ENCODE data around the gene PEX5L.

Gene PEX5L

GRCh38 chr3:179895330-179895729, 141.4 kb downstream of the PEX5L start:
- no peak for DNase-seq (ENCODE audit: low read depth)

- DNase-seq (ENCODE audit: low read depth) = no peak
Measured at GRCh38 chr3:179887295-179887943, 149.3 kb downstream of the PEX5L start.

GRCh38 chr3:179885950-179886349, 150.8 kb downstream of the PEX5L start:
- DNase-seq (ENCODE audit: low read depth) = no peak

DNA sequence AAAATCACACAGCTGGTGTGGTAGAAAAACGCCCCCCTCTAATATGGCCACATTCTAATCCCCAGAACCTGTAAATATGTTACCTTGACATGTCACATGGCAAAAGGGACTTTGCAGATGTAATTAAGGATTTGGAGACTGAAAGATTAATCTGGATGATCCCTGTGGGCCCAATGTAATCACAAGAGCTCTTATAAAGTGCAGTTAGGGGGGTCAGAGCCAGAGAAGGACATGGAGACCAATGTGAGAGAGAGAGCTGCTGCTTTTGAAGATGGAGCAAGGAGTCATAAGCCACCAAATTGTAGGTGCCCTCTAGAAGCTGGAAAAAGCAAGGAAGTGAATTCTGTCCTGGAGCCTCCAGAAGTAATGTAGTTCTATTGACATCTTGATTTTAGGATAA, 152.6 kb downstream of the PEX5L start:
- DNase-seq (ENCODE audit: low read depth) = no peak

GRCh38 chr3:179882292-179882691, 154.4 kb downstream of the PEX5L start:
- DNase-seq (ENCODE audit: low read depth) = no peak

DNA sequence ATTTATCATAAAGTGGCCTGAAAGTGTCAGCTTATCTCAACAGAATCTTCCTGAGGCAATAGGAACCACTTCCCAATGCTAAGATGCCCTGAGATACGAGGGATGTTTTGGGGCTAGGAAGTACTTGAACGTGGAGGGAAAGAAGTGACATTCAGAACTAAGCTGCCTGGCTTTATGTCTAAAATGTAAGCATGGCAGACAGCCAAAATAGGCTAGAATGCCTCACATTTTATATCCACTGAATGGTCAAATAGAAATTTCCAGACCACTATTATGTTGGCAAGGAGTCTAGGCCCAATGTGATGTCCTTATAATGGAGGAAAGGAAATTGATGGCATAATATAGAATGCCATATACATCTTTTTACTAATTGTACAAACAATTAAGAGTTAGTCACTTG, 154.9 kb downstream of the PEX5L start:
- peak; percentile 6 for DNase-seq (ENCODE audit: low read depth)

GRCh38 chr3:179880868-179881267, 155.9 kb downstream of the PEX5L start:
- DNase-seq (ENCODE audit: low read depth) = no peak

DNA sequence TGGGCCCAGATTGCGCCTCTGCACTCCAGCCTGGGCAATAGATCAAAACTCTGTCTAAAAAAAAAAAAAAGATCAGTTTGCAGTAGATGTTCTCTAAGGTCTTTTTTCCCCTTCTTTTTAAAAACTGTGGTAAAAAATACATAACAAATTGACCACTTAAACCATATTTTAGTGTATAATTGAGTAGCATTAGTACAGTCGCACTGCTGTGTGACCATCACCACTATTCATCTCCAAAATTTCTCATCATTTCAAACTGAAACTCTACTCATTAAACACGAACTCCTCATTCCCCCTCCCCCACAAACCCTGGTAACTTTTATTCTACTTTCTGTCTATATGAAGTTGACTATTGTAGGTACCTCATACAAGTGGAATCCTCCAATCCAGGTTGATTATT, 160.3 kb downstream of the PEX5L start:
- no peak for DNase-seq (ENCODE audit: low read depth)

GRCh38 chr3:179872842-179873241, 163.9 kb downstream of the PEX5L start:
- no peak for DNase-seq (ENCODE audit: low read depth)

- no peak for DNase-seq (ENCODE audit: low read depth)
Measured at GRCh38 chr3:179871782-179872181, 165.0 kb downstream of the PEX5L start.

DNA sequence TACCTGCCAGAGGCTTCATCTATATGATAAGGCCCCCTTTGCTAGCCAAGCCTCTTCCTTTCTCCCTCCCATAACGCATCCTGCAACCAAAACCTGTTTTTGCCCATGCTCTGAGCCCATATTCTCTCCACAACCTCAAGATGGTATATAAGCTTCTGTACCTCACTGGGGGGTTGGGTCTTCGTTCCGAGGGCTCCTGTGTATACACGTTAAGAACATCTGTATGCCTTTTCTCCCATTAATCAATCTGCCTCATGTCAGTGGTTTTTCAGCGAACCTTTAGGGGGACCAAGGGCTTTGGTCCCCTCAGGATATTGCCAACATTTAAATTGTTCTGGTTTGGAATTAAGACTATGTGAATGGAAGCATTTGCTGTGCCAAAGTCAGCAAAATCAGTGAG, 168.0 kb downstream of the PEX5L start:
- no peak for DNase-seq (ENCODE audit: low read depth)

GRCh38 chr3:179867961-179868360, 168.8 kb downstream of the PEX5L start:
- DNase-seq (ENCODE audit: low read depth) = no peak

GRCh38 chr3:179865861-179866505, 170.8 kb downstream of the PEX5L start:
- no peak for DNase-seq (ENCODE audit: low read depth)

GRCh38 chr3:179861953-179862352, 174.8 kb downstream of the PEX5L start:
- DNase-seq (ENCODE audit: low read depth) = no peak

GRCh38 chr3:179861292-179861691, 175.4 kb downstream of the PEX5L start:
- DNase-seq (ENCODE audit: low read depth) = no peak

DNA sequence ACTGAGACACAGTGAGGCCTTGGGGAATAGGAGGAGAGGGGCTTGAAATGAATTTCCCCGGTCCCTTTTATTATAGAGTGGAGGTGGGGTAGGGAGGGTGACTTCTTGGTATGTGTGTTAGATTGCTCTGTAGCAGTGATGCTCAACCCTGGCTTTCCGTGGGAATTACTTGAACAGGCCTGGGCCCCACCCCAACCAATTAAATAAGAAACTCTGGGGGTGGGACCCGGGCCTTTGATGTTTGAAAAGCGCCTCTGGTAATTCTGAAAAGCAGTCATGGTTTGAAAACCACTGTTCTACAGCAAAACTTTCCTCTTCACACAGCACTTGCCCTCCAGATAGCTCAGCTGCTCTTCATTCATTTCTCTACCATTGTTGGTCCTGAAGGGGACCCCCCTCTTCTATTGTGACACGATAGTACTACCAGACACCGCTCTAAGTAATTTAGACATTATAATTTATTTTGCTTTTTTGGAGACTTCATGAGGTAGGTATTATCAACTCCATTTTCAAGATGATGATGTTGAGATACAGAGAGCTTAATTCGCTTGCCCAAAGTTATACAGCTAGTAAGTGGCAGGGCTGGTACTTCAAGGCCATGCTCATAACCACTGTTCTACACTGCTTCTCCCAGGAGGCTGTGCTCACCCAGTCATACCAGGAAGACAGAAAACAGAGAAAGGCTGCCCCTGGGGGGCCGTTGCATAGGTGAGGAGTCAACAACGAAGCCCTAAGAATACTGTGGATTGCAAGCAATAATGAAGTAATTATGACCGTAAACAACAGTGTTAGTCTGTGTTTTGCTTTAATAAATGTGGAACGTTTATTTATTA, 176.2 kb downstream of the PEX5L start:
- DNase-seq (ENCODE audit: low read depth) = no peak

GRCh38 chr3:179853176-179853575, 183.6 kb downstream of the PEX5L start:
- DNase-seq (ENCODE audit: low read depth) = peak; percentile 39

DNA sequence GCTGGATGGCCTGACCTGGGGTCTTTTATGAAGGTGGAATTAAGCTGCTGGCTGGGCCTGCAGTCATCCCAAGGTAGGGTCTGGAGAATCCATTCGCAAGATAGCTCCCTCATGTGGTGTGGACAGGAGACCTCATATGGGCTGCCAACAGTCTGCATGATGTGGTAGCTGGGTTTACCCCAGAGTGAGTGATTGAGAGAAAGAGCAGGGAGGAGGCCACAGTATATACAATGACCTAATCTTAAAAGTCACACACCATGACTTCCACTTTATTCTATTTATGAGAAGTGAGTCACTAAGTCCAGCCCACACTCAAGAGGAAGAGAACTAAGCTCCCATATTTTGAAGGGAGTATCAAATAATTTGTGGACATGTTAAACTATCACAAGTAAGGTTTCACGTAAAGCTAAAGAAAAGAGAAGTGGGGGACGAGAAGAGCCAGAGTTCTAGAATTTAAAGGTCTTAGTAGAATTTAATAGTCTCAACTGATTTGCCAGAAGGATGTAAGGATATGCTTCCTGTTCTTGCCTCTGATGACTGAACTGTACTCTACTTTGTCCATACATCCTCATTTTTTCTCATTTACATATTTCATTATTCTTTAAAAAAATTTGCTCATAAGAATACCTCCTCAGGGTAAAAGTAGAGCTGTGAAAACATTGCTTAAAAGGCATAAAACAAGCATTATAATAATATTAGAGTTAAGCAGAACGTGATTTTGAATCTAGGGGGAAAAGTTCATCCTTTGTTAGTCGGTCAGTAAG, 184.4 kb downstream of the PEX5L start:
- peak; percentile 54 for DNase-seq (ENCODE audit: low read depth)

GRCh38 chr3:179848711-179849110, 188.0 kb downstream of the PEX5L start:
- no peak for DNase-seq (ENCODE audit: low read depth)

DNA sequence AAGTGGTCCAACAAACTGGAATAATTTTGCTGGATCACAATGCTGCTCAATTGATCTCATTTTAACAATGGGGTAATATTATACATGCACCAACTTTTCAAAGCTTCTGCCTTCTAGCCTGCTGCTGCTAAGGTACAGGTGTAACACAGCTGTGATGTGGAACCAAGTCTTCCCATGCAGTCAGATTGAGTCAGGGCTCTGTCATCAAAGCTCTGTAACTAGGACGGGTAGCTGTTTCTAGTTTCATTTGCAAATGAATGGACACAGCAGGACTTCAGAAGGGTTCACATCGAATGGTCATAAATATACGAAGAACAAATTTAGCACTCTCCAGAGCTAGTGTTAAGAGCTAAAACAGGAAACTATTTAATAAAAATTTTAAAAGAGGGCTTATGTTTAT, 194.7 kb downstream of the PEX5L start:
- DNase-seq (ENCODE audit: low read depth) = no peak

DNA sequence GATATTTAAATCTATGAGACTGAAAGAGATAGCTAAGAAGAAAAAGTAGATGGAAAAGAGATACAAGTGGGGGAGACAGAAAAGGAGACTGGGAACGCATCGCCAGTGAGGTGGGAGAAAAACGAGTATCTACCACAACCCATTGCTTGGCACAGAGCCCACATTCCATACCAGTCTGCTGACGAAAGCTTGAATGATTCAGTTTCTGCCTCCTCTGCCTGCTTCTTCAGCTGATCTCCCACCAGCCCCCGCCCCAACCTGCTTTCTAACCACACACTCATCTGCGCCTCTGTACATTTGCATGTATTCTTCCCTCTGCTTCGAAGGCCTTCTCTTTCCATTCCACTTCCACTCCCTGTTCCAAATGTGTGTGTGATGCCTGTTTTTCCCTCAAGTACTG, 195.8 kb downstream of the PEX5L start:
- DNase-seq (ENCODE audit: low read depth) = peak; percentile 44

GRCh38 chr3:179837374-179837773, 199.4 kb downstream of the PEX5L start:
- DNase-seq (ENCODE audit: low read depth) = peak; percentile 15
